HG03565 (cell line): ENCODE results near the gene MUC4.

Experiments used
- ATAC-seq: cut with Tn5 transposase; IDR thresholded peaks from one replicate; pipeline ENCODE4 v1.9.1; 2021; ENCODE audit warnings: mild to moderate bottlenecking, moderate library complexity; ENCODE audit not compliant: unreplicated experiment

The MUC4 gene

GRCh38 chr3:195701042-195701915, 110.5 kb downstream of the MUC4 start:
- ATAC-seq, result no peak

GRCh38 chr3:195700319-195700718, 111.4 kb downstream of the MUC4 start:
- no peak for ATAC-seq

GRCh38 chr3:195699860-195700259, 111.9 kb downstream of the MUC4 start:
- ATAC-seq, result no peak

- no peak for ATAC-seq
Measured at GRCh38 chr3:195699388-195699771, 112.3 kb downstream of the MUC4 start.

DNA sequence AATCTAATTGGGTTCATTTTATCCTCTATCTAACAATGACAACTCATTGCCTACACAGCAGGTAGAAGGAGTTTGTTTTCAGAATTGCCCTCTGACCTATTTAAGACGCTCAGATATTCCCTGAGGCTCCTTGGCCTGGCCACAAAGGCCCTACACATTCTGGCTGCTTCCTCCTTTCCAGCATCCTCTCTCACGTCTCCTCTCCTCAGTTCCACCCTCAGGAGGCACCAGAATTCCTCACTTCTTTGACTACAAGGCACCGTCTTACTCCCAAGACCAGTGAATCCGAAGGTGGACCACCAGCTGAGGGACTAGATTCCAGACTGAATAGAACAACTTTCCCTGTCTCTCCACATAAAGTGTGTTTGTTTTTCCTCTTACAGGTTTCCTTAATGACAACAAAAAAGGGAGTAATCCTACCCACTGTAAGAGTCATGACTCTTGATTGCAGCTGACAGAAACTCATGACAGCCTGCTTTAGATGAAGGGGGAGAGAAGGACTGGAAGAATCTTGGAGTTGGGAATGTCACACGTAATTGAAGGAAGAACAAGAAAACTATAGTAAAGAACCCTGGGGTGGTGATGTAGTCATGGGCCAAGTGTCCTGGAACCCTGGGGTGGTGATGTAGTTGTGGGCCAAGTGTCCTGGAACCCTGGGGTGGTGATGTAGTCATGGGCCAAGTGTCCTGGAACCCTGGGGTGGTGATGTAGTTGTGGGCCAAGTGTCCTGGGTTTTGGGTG, 112.9 kb downstream of the MUC4 start:
- no peak for ATAC-seq

- ATAC-seq, result no peak
Measured at GRCh38 chr3:195698325-195698646, 113.4 kb downstream of the MUC4 start.

GRCh38 chr3:195697582-195698324, 114.0 kb downstream of the MUC4 start:
- ATAC-seq, result no peak
